GM21515 (cell line): ENCODE data around the gene CD8A.
"Not testable (repeated sequence)": the region's sequence is repeated elsewhere in the genome, so short reads cannot be mapped to it uniquely, and the experiment has no call there.

Source experiments
- ATAC-seq: cut with Tn5 transposase; IDR thresholded peaks from one replicate; pipeline ENCODE4 v1.9.1; 2021; ENCODE audit not compliant: unreplicated experiment

The CD8A gene

GRCh38 chr2:86779971-86780370 lies 10.7 kb downstream of the CD8A start:
- no peak for ATAC-seq

- ATAC-seq, result no peak
These were observed 11.8 kb downstream of the CD8A start for GRCh38 chr2:86778957-86779356.

GRCh38 chr2:86776532-86776931 lies 14.2 kb downstream of the CD8A start:
- no peak for ATAC-seq

- no peak for ATAC-seq
These were observed 15.4 kb downstream of the CD8A start for GRCh38 chr2:86775338-86775737.

GRCh38 chr2:86774862-86775261 lies 15.9 kb downstream of the CD8A start:
- no peak for ATAC-seq

- ATAC-seq, result no peak
These were observed 18.1 kb downstream of the CD8A start for GRCh38 chr2:86772611-86773010.

GRCh38 chr2:86770816-86771301 lies 19.9 kb downstream of the CD8A start:
- ATAC-seq, result no peak

- ATAC-seq, result no peak
These were observed 20.9 kb downstream of the CD8A start for GRCh38 chr2:86769838-86770237.

- ATAC-seq, result no peak
These were observed 22.3 kb downstream of the CD8A start for GRCh38 chr2:86768189-86768949.

- no peak for ATAC-seq
These were observed 25.4 kb downstream of the CD8A start for GRCh38 chr2:86765310-86765695.

GRCh38 chr2:86764661-86765309 lies 25.9 kb downstream of the CD8A start:
- ATAC-seq, result no peak

GRCh38 chr2:86760371-86760770 lies 30.3 kb downstream of the CD8A start:
- ATAC-seq, result no peak

GRCh38 chr2:86758405-86758804 lies 32.3 kb downstream of the CD8A start:
- no peak for ATAC-seq

GRCh38 chr2:86753606-86754005 lies 37.1 kb downstream of the CD8A start:
- ATAC-seq, result no peak

- ATAC-seq, result no peak
These were observed 37.8 kb downstream of the CD8A start for GRCh38 chr2:86752934-86753333.

GRCh38 chr2:86751778-86752177 lies 38.9 kb downstream of the CD8A start:
- ATAC-seq, result no peak

GRCh38 chr2:86750240-86750839 lies 40.4 kb downstream of the CD8A start:
- ATAC-seq, result no peak

GRCh38 chr2:86747711-86748639 lies 42.7 kb downstream of the CD8A start:
- no peak for ATAC-seq

- no peak for ATAC-seq
These were observed 43.8 kb downstream of the CD8A start for GRCh38 chr2:86746939-86747338.

GRCh38 chr2:86744152-86744551 lies 46.6 kb downstream of the CD8A start:
- no peak for ATAC-seq

GRCh38 chr2:86741889-86742498 lies 48.7 kb downstream of the CD8A start:
- ATAC-seq, result not testable (repeated sequence)
